Activated T-cell treated with anti-CD3 and anti-CD28 coated beads, Interleukin-2, amount 50 U/mL, for 1 hour (primary cell): ENCODE measurements around the gene CYREN.
"Not testable (repeated sequence)": the region's sequence is repeated elsewhere in the genome, so short reads cannot be mapped to it uniquely, and the experiment has no call there.

Source experiments
- DNase-seq: peaks from one replicate; pipeline ENCODE4 v3.0.0-alpha.2; 2020

CYREN gene

GRCh38 chr7:135156290-135156689 is 14.2 kb downstream of the CYREN start:
- DNase-seq, result no peak

- DNase-seq, result no peak
Measured at GRCh38 chr7:135154734-135155133, 15.8 kb downstream of the CYREN start.

GRCh38 chr7:135152442-135152841 is 18.1 kb downstream of the CYREN start:
- DNase-seq, result no peak

GRCh38 chr7:135151533-135151932 is 19.0 kb downstream of the CYREN start:
- DNase-seq, result no peak

- no peak for DNase-seq
Measured at GRCh38 chr7:135151132-135151531, 19.4 kb downstream of the CYREN start.

GRCh38 chr7:135150072-135150782 is 20.3 kb downstream of the CYREN start:
- no peak for DNase-seq

- peak; percentile 59 for DNase-seq
Measured at GRCh38 chr7:135147899-135148721, 22.4 kb downstream of the CYREN start, which contains the start of gene TMEM140. Gene TMEM140 (plus strand): TSS chr7:135148072. CDS start chr7:135164442, 16,370 bp downstream.

- no peak for DNase-seq
Measured at GRCh38 chr7:135147341-135147898, 23.1 kb downstream of the CYREN start.

- DNase-seq, result no peak
Measured at GRCh38 chr7:135143885-135144668, 26.4 kb downstream of the CYREN start.

- DNase-seq, result no peak
Measured at GRCh38 chr7:135129579-135129978, 40.9 kb downstream of the CYREN start.

- no peak for DNase-seq
Measured at GRCh38 chr7:135128931-135129330, 41.6 kb downstream of the CYREN start.

- not testable (repeated sequence) for DNase-seq
Measured at GRCh38 chr7:135124631-135125030, 45.9 kb downstream of the CYREN start.

- no peak for DNase-seq
Measured at GRCh38 chr7:135121868-135122267, 48.6 kb downstream of the CYREN start.

GRCh38 chr7:135117096-135117495 is 53.4 kb downstream of the CYREN start:
- no peak for DNase-seq
